Stimulated activated CD8-positive, alpha-beta memory T cell treated with anti-CD3 and anti-CD28 coated beads, Interleukin-4, amount 100 ng/mL, for 24 hours (primary cell): Measurements from ENCODE around the gene VPS52.
"Not testable (repeated sequence)": the region's sequence is repeated elsewhere in the genome, so short reads cannot be mapped to it uniquely, and the experiment has no call there.

Experiments used
- DNase-seq: peaks from one replicate; pipeline ENCODE4 v3.0.0-alpha.2; 2020; ENCODE audit warnings: low read depth

VPS52 gene

DNA sequence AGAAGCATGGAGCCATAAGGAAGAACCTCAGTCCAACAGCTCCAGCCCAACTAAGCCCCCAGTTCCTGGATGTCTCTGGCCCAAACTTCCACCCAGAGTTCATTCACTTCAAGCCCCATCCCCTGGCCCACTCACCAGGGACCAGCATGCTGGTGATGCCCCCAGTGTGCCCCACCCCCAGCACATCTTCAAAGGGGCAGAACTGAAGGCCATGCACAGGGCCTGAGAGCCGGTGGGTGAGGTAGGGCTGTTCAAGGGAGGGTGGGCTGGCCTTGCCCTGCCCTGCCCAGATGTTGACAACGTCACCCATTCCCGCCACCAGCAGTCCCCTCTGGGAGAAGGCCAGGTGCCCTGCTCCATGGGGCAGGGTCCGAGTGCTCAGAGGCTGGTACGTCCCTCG, 8.9 kb upstream of the VPS52 start:
- no peak for DNase-seq

DNA sequence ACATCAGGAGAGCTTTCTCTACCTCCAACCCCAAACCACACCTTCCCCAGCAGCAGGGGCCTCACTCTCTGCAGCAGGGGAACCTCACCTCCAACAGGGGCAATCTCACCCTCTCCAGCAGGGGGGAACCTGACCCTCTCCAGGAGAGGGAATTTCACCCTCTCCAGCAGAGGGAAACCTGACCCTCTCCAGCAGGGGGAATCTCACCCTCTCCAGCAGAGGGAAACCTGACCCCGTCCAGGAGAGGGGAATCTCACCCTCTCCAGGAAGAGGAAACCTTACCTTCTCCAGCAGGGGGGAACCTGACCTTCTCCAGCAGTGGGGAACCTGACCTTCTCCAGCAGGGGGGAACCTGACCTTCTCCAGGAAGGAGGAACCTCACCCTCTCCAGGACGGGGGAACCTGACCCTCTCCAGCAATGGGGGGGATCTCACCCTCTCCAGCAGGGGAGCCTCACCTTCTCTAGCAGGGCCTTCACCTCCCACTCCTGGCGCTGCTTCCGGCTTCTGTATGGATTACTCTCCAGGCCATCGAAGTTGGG, 8.4 kb upstream of the VPS52 start:
- no peak for DNase-seq

- no peak for DNase-seq
These were observed 7.6 kb upstream of the VPS52 start for GRCh38 chr6:33279257-33279695.

DNA sequence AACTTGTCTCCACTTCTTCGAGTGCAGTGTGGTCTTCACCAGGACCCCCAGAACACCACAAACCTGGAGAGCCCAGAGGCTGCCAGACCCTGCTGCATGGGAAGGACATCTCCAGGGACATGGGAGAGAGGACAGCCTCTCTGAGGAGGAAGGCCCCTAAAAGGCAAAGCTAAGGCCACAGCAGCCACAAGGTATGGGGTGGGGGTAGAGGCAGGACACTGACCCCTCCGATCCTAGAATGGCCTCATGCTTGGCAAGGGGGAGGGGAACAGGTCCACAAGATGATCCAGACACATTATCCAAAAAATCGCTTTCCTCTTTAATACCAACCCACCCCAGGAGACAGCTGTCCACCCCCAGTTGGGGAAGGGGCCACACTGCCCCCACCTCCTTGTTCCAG, 7.1 kb upstream of the VPS52 start:
- no peak for DNase-seq

DNA sequence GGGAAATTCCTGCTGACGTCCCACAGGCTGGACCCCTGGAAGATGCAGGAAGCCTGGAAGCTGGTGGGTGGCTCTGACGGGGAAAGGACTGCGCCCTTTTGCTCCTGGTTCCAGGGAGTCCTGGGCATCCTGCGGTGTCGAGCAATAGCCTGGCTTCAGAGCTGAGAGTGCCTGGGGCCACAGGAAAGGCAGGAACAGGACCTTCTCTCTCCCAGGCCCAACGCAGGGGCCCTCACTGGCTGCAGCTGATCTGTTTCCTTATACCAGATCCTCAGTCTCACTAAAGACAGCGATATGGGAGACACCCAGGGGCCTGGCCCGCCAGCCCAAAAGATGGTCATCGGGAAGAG, 6.7 kb upstream of the VPS52 start:
- DNase-seq, result no peak

DNA sequence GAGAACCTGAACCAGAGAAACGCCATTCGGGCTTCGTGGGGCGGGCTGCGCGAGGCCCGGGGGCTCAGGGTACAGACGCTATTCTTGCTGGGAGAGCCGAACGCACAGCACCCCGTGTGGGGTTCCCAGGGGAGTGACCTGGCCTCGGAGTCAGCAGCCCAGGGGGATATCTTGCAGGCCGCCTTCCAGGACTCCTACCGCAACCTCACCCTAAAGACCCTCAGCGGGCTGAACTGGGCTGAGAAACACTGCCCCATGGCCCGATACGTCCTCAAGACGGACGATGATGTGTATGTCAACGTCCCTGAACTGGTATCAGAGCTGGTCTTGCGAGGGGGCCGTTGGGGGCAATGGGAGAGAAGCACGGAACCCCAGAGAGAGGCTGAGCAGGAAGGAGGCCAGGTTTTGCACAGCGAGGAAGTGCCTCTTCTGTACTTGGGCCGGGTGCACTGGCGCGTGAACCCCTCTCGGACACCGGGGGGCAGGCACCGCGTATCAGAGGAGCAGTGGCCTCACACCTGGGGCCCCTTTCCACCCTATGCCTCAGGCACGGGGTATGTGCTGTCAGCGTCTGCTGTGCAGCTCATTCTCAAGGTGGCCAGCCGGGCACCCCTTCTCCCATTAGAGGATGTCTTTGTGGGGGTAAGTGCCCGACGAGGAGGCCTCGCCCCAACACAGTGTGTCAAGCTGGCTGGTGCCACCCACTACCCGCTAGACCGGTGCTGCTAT, 6.2 kb upstream of the VPS52 start:
- DNase-seq, result no peak

GRCh38 chr6:33276864-33277662, 5.4 kb upstream of the VPS52 start, which contains the start of gene B3GALT4:
TSS of gene B3GALT4 (plus strand) at chr6:33277123. CDS start at chr6:33277420, 297 bp downstream.
- DNase-seq, result peak; percentile 72

- DNase-seq, result no peak
These were observed 4.8 kb upstream of the VPS52 start for GRCh38 chr6:33276581-33276863.

- not testable (repeated sequence) for DNase-seq
These were observed 4.3 kb upstream of the VPS52 start for GRCh38 chr6:33275795-33276580.

DNA sequence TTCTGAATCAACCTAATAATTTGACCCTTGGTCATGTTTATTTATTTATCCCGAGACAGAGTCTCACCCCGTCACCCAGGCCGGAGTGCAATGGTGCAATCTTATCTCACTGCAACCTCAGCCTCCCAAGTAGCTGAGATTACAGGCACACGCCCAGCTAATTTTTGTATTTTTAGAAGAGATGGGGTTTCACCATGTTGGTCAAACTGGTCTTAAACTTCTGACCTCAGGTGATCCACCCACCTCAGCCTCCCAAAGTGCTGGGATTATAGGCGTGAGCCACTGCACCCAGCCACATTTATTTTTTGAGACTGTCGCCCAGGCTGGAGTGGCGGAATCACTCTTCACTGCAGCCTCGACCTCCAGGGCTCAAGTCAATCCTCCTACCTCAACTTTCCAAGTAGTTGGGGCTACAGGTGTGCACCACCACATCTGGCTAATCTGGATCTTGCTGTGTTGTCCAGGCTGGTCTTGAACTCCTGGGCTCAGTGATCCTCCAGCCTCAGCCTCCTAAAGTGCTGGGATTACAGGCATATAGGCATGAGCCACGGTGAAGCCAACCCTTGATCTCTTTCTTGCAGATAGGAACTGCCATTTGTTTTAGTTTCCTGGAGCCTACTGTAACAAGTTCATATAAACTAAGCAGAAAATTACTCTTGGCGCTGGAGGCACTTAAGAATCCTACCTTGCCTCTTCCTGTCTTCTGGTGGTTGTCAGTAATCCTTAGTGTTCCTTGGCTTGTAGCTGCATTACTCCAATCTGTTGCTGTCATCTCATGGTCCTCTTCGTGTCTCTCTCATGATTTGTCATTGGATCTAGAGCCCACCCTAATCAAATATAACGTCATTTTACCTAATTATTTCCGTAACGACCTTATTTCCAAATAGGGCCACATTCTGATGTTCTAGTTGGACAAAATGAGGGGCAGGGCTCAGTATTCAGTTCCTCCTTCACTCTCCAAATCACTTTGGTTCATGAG, 2.5 kb upstream of the VPS52 start:
- no peak for DNase-seq

DNA sequence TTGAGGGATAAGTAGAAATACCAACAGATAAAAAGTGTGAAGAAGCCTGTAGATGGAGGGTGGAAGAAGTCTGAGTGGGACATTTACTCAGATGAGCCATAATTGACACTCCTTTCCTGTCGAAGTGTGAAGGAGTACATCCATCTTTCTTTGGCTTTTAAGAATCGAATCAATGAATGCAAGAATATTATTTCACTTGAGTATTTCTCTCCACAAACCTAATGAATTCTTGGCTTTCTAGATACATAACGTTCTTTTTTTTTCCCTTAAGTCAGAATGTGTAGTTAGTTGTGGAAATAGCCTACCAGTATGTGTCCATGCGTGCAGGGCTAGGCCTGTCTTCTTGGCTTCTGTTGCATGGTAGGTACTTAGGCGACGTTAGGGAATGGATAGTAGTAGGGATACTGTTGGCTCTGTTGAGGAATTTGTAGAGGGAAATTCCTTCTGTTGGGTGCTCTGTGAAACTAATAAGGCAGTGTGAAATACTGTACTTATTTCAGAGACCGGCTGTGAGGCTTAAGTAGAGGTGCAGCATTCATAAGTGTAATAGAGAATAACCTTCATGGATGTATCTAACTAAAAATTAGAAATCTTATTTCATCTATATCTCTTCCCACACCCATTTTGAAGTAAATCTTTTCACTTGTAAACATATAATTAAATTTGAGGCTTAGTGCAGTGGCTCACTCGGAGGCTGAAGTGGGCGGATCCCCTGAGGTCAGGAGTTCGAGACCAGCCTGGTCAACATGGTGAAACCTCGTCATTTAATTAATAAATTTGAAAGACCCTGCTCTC, 1.6 kb upstream of the VPS52 start:
- no peak for DNase-seq

DNA sequence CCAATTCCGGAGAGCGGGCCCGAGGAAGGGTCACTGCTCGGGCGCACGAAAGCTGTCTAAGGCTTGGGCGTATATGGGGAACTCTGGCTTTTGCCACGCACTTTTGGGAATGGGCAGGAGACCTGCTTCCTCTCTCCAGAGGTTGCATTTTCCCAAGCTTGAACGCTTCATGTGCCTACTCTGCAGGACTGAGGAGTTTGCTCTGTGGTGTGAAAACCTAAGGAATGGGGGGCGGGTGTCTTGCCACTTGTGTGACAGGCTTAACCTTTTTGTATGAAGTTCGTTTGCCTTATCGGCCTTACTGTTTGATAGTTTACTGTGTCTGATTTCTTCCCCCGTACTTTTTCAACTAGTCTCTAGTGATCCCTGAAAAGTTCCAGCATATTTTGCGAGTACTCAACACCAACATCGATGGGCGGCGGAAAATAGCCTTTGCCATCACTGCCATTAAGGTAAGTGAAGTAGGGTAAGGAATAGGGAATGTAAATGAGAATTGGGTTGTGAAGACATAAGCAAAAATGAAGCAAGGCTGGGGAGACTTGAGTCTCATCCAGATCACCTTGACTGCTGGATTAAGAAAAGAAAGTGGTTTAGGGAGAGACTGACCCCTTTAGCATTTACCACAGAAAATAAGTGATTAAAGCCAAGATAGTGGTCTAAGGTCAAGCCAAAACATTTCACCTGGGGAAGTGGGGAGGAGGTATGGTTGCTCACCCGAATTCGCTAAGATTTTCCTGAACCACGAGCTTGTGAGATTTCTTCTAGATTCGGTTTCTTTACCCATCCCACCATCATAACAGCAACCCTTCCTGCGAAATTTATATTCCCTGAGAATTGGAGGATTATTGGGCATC, 826 bp upstream of the VPS52 start:
- DNase-seq, result no peak

- no peak for DNase-seq
These were observed 584 bp downstream of the VPS52 start for GRCh38 chr6:33271117-33271467.

DNA sequence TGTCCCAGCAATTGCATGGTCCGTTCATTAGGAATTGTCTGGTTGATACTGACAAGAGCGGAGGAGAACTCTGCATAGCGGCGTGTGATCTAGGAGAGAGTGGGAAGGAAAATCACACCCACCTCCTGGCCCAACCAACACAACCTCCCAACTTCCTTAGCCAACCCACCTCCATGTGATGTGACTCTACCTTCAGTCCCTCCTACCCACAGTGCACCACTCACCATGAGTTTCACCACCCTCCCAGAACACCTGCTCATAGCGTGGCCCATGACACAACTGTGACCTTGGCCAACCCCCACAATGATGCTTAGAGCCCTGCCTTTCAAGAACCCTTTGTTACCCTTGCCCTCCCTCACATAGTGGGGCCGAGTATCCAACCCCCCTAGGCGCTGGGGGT, 7.7 kb downstream of the VPS52 start:
- DNase-seq, result no peak

DNA sequence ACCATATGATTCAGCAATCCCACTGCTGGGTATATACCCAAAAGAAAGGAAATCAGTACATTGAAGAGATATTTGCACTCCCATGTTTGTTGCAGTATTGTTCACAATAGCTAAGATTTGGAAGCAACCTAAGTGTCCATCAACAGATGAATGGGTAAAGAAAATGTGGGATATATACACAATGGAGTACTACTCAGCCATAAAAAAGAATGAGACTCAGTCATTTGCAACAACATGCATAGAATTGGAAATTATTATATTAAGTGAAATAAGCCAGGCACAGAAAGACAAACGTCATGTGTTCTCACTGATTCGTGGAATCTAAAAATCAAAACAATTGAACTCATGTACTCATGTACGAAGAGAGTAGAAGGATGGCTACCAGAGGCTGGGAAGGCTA, 9.2 kb downstream of the VPS52 start:
- DNase-seq, result not testable (repeated sequence)

DNA sequence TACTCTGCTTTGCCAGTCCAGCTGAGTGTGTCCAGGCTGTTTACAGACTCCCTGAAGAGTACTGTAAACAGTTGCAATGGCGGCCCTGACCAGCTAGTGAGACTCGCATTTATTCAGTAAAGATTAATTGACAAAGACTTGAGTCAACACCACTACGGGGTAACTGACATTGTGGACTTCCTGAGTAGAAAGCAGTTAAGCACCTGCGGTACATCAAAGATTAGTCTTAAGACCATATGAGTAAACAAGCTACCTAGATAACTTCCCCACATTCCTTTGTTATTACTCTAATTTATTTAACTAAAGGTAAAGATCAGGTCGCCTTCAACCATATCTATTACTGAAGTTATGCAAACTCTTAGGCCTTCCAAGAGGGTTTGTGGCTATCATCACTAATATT, 12.6 kb downstream of the VPS52 start:
- DNase-seq, result no peak

DNA sequence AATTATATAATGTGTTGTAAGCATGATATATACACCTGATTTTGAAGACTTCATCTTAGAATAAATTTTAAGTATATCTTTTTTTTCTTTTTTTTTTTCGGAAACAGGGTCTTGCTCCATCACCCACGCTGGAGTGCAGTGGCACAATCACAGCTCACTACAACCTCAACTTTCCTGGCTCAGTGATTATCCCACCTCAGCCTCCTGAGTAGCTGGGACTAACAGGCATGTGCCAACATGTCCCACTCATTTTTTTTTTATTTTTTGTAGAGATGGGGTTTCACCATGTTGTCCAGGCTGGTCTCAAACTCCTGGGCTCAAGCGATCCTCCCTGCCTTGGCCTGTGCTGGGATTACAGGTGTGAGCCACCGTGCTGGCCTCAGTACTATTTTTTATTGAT, 17.1 kb downstream of the VPS52 start:
- no peak for DNase-seq

DNA sequence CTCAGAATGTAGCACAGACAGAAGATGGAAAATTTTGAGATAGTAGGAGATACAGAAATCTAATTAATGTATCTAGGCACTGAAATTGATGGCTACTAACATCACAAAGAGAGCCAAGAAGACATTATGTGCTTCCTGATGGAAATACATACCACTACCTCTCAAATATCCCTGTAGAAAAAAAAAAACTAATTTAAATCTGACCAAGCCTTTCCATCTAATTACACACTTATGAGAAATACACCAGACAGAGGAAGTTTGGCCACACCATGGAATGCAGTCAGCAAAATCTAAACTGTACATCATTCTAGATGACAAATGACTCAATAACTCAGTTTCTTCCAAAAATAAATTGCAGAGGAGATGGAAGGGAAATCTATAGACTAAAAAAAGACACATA, 18.9 kb downstream of the VPS52 start:
- DNase-seq, result no peak

- DNase-seq, result no peak
These were observed 20.2 kb downstream of the VPS52 start for GRCh38 chr6:33251395-33252012.
